BE2C (cell line): ENCODE measurements around the gene TADA3.
A peak's percentile ranks its signal among the peaks of the same experiment; 100 is the strongest.

Experiments
- DNase-seq: peaks from one replicate; pipeline ENCODE4 v3.0.0-alpha.2; 2020
- H3K27me3 ChIP-seq: fragments of 250-450 bp; sonication (Bioruptor Pico); 2 replicates; pipeline ENCODE4 v1.5.1; 2020; ENCODE audit warnings: mild to moderate bottlenecking
- H3K36me3 ChIP-seq: fragments of 250-450 bp; sonication (Bioruptor Pico); 2 replicates; pipeline ENCODE4 v1.5.1; 2020; ENCODE audit warnings: mild to moderate bottlenecking
- H3K4me1 ChIP-seq: fragments of 250-450 bp; sonication (Bioruptor Pico); 2 replicates; pipeline ENCODE4 v1.5.1; 2020
- H3K4me3 ChIP-seq: 2 replicates; pipeline ENCODE4 v1.5.1; 2011; ENCODE audit warnings: low read depth, low read length
- H3K9me3 ChIP-seq: fragments of 250-450 bp; sonication (Bioruptor Pico); 2 replicates; pipeline ENCODE4 v1.5.1; 2020
- TF ChIP-seq, protein P1 (sequence below): IDR thresholded peaks from 2 replicates; pipeline ENCODE4 v1.5.1; 2012; ENCODE audit warnings: mild to moderate bottlenecking, low read depth, low read length

Gene TADA3

GRCh38 chr3:9761919-9762318 lies 30.4 kb downstream of the TADA3 start:
- Histone ChIP-seq H3K27me3 (no peaks in the 10 kb centered on the region), H3K9me3 (no peaks in the 10 kb centered on the region), H3K4me3 (no peak overlapping the region), H3K36me3 (no peaks in the 10 kb centered on the region), H3K4me1 (no peaks in the 10 kb centered on the region)
- TF ChIP-seq, protein P1, sequence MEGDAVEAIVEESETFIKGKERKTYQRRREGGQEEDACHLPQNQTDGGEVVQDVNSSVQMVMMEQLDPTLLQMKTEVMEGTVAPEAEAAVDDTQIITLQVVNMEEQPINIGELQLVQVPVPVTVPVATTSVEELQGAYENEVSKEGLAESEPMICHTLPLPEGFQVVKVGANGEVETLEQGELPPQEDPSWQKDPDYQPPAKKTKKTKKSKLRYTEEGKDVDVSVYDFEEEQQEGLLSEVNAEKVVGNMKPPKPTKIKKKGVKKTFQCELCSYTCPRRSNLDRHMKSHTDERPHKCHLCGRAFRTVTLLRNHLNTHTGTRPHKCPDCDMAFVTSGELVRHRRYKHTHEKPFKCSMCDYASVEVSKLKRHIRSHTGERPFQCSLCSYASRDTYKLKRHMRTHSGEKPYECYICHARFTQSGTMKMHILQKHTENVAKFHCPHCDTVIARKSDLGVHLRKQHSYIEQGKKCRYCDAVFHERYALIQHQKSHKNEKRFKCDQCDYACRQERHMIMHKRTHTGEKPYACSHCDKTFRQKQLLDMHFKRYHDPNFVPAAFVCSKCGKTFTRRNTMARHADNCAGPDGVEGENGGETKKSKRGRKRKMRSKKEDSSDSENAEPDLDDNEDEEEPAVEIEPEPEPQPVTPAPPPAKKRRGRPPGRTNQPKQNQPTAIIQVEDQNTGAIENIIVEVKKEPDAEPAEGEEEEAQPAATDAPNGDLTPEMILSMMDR: no peak
- no peak for DNase-seq

GRCh38 chr3:9760779-9761505 lies 31.3 kb downstream of the TADA3 start:
- TF ChIP-seq, protein P1: no peak

DNA sequence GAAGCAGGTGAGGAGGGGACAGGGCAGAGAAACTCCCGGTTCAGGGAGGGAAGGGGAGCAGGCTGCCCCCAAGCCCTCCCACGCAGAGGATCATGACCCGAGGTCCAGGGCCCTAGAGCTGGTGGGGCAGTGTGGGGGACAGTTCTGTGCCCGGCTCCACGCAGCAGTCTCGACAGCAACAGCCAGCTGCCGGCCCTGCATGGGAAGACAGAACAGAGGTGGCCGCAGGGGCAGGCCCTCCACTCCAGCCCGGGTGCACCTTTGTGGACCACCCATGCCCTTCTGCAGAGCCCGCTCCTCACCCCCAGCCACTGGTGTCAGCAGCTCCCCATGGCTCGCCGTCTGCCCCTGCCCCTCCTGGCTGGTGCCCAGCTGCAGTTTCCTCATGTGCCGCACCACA lies 34.8 kb downstream of the TADA3 start:
- Histone ChIP-seq H3K4me1 (no peaks in the 10 kb centered on the region), H3K9me3 (no peaks in the 10 kb centered on the region), H3K36me3 (no peaks in the 10 kb centered on the region), H3K4me3 (no peak overlapping the region), H3K27me3 (no peaks in the 10 kb centered on the region)
- DNase-seq: no peak
- TF ChIP-seq, protein P1: no peak

More at GRCh38 chr3:9760779-9761505, 31.3 kb downstream of the TADA3 start:
- Histone ChIP-seq H3K9me3 (no peaks in the 10 kb centered on the region), H3K36me3 (no peaks in the 10 kb centered on the region), H3K27me3 (no peaks in the 10 kb centered on the region), H3K4me3 (no peak overlapping the region), H3K4me1 (no peaks in the 10 kb centered on the region)
- no peak for DNase-seq

DNA sequence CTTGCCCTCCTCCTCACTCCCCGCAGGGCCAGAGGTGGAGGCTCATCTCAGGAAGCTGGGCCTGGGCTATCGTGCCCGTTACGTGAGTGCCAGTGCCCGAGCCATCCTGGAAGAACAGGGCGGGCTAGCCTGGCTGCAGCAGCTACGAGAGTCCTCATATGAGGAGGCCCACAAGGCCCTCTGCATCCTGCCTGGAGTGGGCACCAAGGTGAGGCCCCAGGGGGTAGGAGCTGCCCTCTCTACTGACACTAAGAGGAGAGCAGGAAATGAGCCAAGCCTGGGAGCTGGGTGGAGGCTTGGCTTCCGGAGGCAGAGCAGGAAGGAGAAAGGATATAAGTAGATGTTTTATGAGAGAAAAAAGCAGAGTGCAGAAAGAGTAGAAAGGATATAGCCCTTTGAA lies 37.6 kb downstream of the TADA3 start:
- no peaks in the 10 kb centered on the region for H3K27me3 ChIP-seq
- no peaks in the 10 kb centered on the region for H3K9me3 ChIP-seq
- H3K4me1 ChIP-seq: no peaks in the 10 kb centered on the region
- no peaks in the 10 kb centered on the region for H3K36me3 ChIP-seq
- TF ChIP-seq, protein P1: no peak
- H3K4me3 ChIP-seq: no peak overlapping the region
- DNase-seq: no peak

DNA sequence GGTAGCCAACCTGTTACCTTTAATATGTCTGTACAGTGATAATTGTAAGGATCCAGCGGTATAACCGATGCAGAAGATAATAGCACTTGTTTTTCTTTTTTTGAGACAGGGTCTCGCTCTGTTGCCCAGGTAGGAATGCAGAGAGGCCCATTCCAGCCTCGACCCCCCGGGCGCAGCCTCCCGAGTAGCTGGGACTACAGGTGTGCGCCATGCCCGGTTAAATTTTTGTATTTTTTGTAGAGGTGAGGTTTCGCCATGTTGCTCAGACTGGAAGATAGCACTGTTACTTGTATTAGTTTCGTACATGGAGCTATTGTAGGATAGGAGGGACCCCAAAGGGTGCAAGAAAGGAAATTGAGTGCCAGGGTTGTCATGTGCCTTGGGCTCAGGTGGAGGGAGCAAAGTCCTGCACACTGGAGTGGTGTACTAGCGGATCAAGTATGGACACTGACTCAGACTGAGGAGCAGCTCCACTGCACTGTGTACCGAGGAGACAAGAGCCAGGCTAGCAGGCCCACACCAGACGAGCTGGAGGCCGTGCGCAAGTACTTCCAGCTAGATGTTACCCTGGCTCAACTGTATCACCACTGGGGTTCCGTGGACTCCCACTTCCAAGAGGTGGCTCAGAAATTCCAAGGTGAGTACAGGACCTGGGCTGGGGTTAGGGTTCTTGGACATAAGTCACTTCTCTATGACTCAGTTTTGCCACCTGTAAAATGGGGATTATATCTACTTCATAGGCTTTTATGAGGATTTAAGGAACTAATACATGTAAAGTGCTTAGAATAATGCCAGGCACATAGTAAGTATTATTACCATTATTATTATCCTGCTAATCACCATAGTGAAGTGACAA lies 41.5 kb downstream of the TADA3 start:
- Histone ChIP-seq H3K36me3 (peaks cover 9% of the 10 kb centered on the region), H3K4me3 (peak overlapping the region; percentile 74), H3K27me3 (no peaks in the 10 kb centered on the region), H3K4me1 (no peaks in the 10 kb centered on the region), H3K9me3 (no peaks in the 10 kb centered on the region)
- TF ChIP-seq, protein P1: no peak
- DNase-seq: no peak
